C1 segment of cervical spinal cord (tissue), 14 donors: ENCODE data around the gene RNFT2.
A peak's percentile ranks its signal among the peaks of the same experiment; 100 is the strongest.
"Not testable (repeated sequence)": the region's sequence is repeated elsewhere in the genome, so short reads cannot be mapped to it uniquely, and the experiment has no call there.

Experiments
- DNase-seq, 14 donors: peaks; one replicate each; lab custom pipeline; 2025; lab: John Stamatoyannopoulos, UW

The RNFT2 gene

DNA sequence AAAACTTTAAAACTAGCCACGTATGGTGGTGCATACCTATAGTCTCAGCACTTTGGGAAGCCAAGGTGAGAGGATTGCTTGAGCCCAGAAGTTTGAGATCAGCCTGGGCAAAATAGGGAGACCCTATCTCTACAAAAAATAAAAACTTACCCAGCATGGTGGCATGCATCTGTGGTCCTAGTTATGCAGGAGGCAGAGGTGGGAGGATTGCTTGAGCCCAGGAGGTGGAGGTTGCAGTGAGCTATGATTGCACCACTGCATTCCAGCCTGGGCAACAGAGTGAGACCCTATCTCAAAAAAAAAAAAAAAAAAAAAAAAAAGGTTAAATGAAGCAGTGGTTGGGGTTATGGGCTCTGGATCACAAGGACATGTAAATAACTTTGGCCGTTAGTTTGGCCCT lies 4.7 kb downstream of the RNFT2 start:
- not testable (repeated sequence) for DNase-seq

DNA sequence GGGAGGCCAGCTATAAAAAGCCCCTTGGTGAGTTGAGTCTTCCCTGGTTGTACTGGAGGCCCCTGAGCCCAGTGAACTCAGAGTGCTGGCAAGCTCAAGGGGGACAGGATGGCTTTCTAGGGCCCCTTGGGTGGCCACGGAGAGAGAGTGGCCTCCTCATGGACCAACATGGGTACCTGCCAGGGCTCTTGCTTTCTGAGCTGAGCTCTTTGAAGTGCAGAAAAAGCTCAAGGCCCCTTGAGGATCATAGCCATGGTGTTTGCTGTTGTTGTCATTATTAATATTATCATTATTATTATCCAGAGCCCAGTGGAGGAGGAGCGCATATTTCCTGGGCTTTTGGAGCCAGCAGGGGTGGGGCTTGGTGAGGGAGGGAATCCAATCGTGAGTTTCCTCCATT lies 6.7 kb downstream of the RNFT2 start:
- DNase-seq: no peak

DNA sequence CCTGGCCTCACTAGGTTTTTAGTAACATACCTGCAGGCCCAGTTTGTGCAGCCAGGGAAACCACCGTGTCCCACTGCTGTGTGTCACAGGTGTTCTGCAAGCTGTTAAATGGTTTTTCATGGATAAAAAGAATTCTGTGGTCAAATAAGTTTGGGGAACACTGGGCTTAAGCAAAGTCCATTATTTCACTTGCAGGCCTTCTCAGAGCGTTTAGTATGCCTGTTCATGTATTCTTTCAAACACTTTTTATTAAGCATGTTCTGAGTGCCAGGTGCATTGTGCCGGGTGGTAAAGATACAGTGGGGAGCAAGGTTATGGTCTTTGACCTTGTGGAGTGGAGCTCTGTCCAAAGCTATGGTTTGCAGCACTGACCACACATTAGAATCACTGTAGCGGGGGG lies 7.4 kb downstream of the RNFT2 start:
- no peak for DNase-seq

- no peak for DNase-seq
These were observed 11.8 kb downstream of the RNFT2 start for GRCh38 chr12:116749884-116750283.

GRCh38 chr12:116750298-116750697 lies 12.2 kb downstream of the RNFT2 start:
- DNase-seq: no peak

GRCh38 chr12:116754097-116754496 lies 16.0 kb downstream of the RNFT2 start:
- not testable (repeated sequence) for DNase-seq

GRCh38 chr12:116754783-116755182 lies 16.7 kb downstream of the RNFT2 start:
- DNase-seq: not testable (repeated sequence)

- DNase-seq: peak in 2 of 14 donors; percentile 2 to 7
These were observed 21.9 kb downstream of the RNFT2 start for GRCh38 chr12:116759783-116760621.

GRCh38 chr12:116760622-116761020 lies 22.5 kb downstream of the RNFT2 start:
- no peak for DNase-seq

- no peak for DNase-seq
These were observed 23.4 kb downstream of the RNFT2 start for GRCh38 chr12:116761499-116761898.

DNA sequence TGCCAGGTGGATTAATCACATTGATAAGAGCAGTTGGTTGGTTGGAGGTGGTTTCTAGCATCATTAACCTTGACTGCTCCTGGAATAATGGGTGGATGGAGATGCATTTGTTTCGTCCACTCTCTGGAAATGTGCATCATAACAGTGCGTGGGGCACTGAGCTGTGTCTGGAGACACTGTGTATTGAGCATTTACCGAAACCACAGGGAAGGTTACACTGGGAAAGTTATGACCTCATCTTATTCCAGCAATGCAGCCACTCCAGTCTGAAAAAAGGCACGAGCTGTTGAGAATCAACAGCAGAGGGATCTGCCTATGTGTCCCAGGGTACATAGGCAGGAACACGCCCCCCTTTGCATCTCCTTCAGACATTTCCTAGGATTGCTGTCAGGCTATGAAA lies 27.2 kb downstream of the RNFT2 start:
- no peak for DNase-seq

DNA sequence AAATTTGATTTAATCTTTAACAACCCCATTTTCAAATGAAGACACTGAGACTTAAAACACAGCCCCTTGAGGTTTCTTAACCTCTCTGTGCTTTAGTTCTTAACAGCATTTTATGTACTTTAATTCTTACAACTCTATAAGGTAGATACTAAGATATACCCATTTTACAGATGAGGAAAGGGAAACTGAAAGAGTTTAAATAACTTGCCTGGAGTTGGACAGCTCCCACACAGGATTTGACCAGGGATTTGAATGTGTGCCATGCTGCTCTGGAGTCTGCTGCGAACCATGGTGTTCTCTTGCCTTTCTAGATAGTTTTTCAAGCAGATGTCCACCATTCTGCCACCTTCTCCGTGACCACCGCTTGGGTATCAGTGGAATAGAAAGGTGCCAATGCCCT lies 28.2 kb downstream of the RNFT2 start:
- no peak for DNase-seq

DNA sequence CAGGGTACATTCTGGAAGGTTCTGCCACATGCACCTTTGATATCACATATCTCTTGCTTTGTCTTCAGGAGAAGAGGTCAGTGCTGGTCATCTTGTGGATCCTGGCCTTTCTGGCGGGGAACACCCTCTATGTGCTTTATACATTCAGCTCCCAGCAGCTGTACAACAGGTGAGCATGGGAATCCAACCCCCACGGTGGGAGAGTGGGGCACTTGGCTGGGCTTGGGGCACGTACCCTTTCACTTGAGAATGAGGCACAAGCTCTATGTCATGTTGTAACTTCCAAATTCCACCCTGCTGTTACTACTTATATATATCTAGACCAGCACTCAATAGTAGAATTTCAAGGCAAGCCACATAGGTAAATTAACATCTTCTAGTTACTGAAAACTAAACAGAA lies 28.6 kb downstream of the RNFT2 start:
- DNase-seq: no peak

- no peak for DNase-seq
These were observed 33.5 kb downstream of the RNFT2 start for GRCh38 chr12:116771651-116772050.

DNA sequence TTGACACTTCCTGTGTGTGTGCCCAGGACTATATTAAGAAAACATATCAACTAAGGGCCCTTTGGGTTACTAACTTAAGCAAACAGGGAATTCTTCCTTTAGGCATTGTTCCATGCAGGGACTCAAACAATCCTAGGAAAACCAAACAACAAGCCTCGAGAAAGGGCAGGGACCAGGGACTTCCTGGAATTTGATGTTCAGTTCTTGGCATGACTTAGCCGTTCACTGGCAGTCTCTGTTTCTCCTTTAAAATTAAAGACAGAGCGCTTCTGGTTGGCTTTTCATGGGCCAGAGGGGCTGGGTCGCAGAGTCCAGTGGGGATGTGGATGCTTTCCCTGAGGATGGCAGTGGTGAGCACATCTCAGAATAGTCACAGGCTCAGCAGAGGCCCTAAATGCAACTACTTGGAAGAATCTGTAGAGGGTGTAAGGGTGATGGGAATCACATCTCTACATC lies 35.2 kb downstream of the RNFT2 start:
- DNase-seq: no peak

DNA sequence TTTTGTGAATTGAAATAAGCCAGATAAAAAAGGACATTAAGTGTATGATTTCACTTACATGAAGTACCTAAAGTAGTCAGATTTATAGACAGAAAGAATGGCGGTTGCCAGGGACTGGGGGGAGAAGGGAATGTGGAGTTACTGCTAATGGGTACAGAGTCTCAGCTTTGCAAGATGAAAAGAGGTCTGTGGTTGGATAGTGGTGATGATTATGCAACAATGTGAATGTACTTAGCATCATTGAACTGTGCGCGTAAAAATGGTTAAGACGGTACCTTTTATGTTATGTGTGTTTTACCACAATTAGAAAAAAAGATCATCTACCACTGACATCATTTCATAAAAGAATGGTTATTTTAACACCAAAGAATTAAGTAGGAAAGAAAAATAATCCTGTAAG lies 35.9 kb downstream of the RNFT2 start:
- DNase-seq: no peak

GRCh38 chr12:116777245-116777644 lies 39.1 kb downstream of the RNFT2 start:
- no peak for DNase-seq

DNA sequence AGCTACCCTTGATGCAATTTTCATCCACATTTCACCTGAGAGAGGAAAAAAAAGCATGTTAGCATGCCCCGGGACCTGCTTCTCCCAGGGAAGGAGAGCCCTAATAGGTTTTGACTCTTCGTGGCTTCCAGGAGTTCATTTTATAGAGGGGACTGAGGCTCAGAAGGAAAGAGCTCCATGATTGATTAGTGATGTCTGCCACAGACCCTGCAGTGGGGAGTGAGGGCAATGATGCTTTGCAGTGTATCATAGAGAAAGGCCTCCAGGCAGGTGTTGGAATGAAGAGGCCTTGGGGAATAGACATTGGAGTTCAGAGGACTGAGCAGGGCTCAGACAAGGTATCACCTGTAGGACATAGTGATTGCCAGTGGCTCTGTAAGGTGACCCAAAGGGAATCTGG lies 41.5 kb downstream of the RNFT2 start:
- no peak for DNase-seq

- no peak for DNase-seq
These were observed 42.8 kb downstream of the RNFT2 start for GRCh38 chr12:116780942-116781341.

DNA sequence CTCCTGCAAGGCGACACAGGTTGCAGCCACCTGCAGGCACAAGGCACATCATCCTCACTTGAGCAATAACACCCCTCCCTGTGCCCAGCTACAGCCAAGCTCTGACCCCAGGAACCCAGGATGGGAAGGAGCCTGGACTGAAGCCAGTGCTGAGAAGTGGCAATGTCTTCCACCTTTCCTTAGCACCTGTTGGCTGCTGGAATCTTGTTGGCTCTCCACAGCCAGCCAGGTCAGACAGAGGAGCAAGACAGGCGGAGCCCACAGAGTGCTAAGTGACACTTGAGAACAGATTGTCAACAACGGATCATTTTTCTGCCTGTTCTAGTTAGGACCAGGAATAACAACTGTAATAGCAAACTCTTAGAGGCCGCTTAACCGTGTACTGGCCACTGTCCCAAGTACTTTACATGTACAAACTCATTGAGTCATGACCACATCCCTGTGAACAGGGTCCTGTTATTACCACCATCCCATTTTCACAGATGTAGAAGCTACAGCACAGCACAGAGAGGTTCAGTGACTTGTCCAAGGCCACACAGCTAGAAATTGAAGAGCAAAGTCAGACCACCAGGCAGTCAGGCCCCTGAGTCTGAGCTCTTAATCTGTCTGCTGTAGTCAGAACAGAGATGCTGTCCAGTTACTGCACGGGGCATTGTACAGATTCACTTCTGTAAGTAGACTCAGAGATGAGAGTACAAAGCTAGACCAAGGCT lies 45.6 kb downstream of the RNFT2 start:
- DNase-seq: no peak

GRCh38 chr12:116784238-116784612 lies 46.1 kb downstream of the RNFT2 start:
- DNase-seq: no peak

DNA sequence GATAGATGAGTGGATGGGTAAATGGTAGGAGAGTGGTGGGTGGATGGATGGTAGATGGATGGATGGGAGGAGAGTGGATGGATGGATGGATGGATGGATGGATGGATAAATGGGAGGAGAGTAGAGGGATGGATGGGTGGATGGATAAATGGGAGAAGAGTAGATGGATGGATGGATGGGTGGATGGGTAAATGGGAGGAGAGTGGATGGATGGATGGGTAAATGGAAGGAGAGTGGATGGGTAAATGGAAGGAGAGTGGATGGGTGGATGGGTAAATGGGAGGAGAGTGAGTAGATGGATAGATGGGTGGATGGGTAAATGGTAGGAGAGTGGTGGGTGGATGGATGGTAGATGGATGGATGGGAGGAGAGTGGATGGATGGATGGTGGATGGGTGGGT lies 51.4 kb downstream of the RNFT2 start:
- not testable (repeated sequence) for DNase-seq

- DNase-seq: no peak
These were observed 52.0 kb downstream of the RNFT2 start for GRCh38 chr12:116790066-116790465.
